HepG2 (cell line): ENCODE results near the gene RBM8A. TPM values are rescaled to one million over a fixed set of nuclear protein-coding genes. Genes with fewer than 3 reads are reported as not detected.

Source experiments
- ARID3A ChIP-seq: IDR thresholded peaks from 2 replicates; pipeline ENCODE4 v1.6.1; 2012; ENCODE audit warnings: low read depth, low read length, improper control_type of control experiment
- ATF3 ChIP-seq: sonication (generic); formaldehyde crosslinking; IDR thresholded peaks from 2 replicates; pipeline ENCODE4 v1.4.0; 2020; ENCODE audit warnings: missing genetic modification reagents
- BORCS8-MEF2B ChIP-seq: sonication (generic); formaldehyde crosslinking; IDR thresholded peaks from 2 replicates; pipeline ENCODE4 v1.8.0; 2022; ENCODE audit warnings: mild to moderate bottlenecking, missing genetic modification reagents
- CBFB ChIP-seq: sonication (generic); formaldehyde crosslinking; IDR thresholded peaks from 2 replicates; pipeline ENCODE4 v1.4.0; 2020; ENCODE audit warnings: missing genetic modification reagents
- CHCHD3 ChIP-seq: sonication (generic); formaldehyde crosslinking; IDR thresholded peaks from 2 replicates; pipeline ENCODE4 v1.8.0; 2022; ENCODE audit warnings: mild to moderate bottlenecking, missing genetic modification reagents, moderate library complexity
- CHD4 ChIP-seq: fragments of 200-600 bp; sonication (generic); IDR thresholded peaks from 2 replicates; pipeline ENCODE4 v1.7.0; 2017; ENCODE audit warnings: mild to moderate bottlenecking, low read length, borderline replicate concordance
- DR1 ChIP-seq: sonication (generic); formaldehyde crosslinking; IDR thresholded peaks from 2 replicates; pipeline ENCODE4 v1.8.0; 2021; ENCODE audit warnings: mild to moderate bottlenecking, missing genetic modification reagents, inconsistent platforms
- E2F1 ChIP-seq: sonication (generic); formaldehyde crosslinking; IDR thresholded peaks from 2 replicates; pipeline ENCODE4 v1.5.0; 2020; ENCODE audit warnings: missing genetic modification reagents
- ELF4 ChIP-seq: sonication (generic); formaldehyde crosslinking; IDR thresholded peaks from 2 replicates; pipeline ENCODE4 v1.5.0; 2020; ENCODE audit warnings: missing genetic modification reagents, mild to moderate bottlenecking, moderate library complexity, borderline replicate concordance
- HMGXB3 ChIP-seq: sonication (generic); formaldehyde crosslinking; IDR thresholded peaks from 2 replicates; pipeline ENCODE4 v1.4.0; 2020; ENCODE audit warnings: missing genetic modification reagents, borderline replicate concordance
- KMT2B ChIP-seq: IDR thresholded peaks from 2 replicates; pipeline ENCODE4 v1.6.1; 2016; ENCODE audit warnings: missing genetic modification reagents, missing compliant biosample characterization
- LCORL ChIP-seq, 2 experiments: fragments of 450-650 bp in 1 of 2; sonication (generic) in 1 of 2; formaldehyde crosslinking in 1 of 2; IDR thresholded peaks; 2 replicates each; pipeline versions ENCODE4 v1.5.0 to v1.6.1; 2017 to 2020; ENCODE audit warnings: antibody characterized with exemption in 1 of 2, missing genetic modification reagents in 1 of 2
- MIER3 ChIP-seq: IDR thresholded peaks from 2 replicates; pipeline ENCODE4 v1.6.1; 2016; ENCODE audit warnings: missing compliant biosample characterization, borderline replicate concordance
- PHF5A ChIP-seq: IDR thresholded peaks from one replicate; pipeline ENCODE4 v1.6.1; 2018; ENCODE audit warnings: low read depth, missing genetic modification reagents; ENCODE audit not compliant: unreplicated experiment
- ZNF276 ChIP-seq: sonication (generic); formaldehyde crosslinking; IDR thresholded peaks from 2 replicates; pipeline ENCODE4 v1.4.0; 2020; ENCODE audit warnings: mild to moderate bottlenecking, low read depth, missing genetic modification reagents
- ZNF296 ChIP-seq: sonication (generic); formaldehyde crosslinking; conservative IDR thresholded peaks from 2 replicates; pipeline ENCODE4 v1.5.0; 2020; ENCODE audit warnings: mild to moderate bottlenecking, missing genetic modification reagents
- ZNF3 ChIP-seq: IDR thresholded peaks from 2 replicates; pipeline ENCODE4 v1.7.0; 2017; ENCODE audit warnings: inconsistent platforms
- ZNF616 ChIP-seq: sonication (generic); formaldehyde crosslinking; IDR thresholded peaks from 2 replicates; pipeline ENCODE4 v1.5.0; 2020; ENCODE audit warnings: low read depth, mild to moderate bottlenecking, missing genetic modification reagents
- ZNF670 ChIP-seq: sonication (generic); formaldehyde crosslinking; IDR thresholded peaks from 2 replicates; pipeline ENCODE4 v1.8.0; 2022; ENCODE audit warnings: mild to moderate bottlenecking, missing genetic modification reagents, borderline replicate concordance
- polyA plus RNA-seq, 8 experiments: library from polyadenylated mRNA; depleted of rRNA in 3 of 8; stranded (reverse) in 7 of 8; unstranded in 1 of 8; fragments of >200 nt; fragmentation: Illumina TruSeq in 4 of 8; extraction: Trizol in 4 of 8; gene quantifications; 2 replicates each; pipeline versions ENCODE4 v1.2.1 to v1.2.3, GENCODE V29; 2011 to 2016; ENCODE audit warnings: low read depth in 4 of 8, missing spikeins in 1 of 8, mixed read lengths in 1 of 8; ENCODE audit not compliant: insufficient read depth in 1 of 8
- total RNA-seq, 5 experiments: library from RNA; depleted of rRNA; stranded (reverse); fragments of >200 nt; fragmentation: Illumina TruSeq; extraction: Trizol; gene quantifications; 2 replicates each; pipeline ENCODE4 v1.2.3, GENCODE V29; 2016; ENCODE audit warnings: low read depth in 1 of 5

The RBM8A gene
- total and polyA plus RNA-seq, 2 of the 13 experiments (the other 11 are each of a cell fraction or from before 2014, with no cell fraction given) = 106 to 162 TPM

- TF ChIP-seq MIER3 (CRISPR knock-in tag) (peak; percentile 36; the same call in 1 of the 2 replicates), E2F1 (CRISPR knock-in tag) (no peak), ATF3 (no peak), ZNF3 (CRISPR knock-in tag) (no peak), PHF5A (peak; percentile 70), ZNF276 (no peak), ARID3A (no peak; the same call in 1 of the 2 replicates), LCORL (IDR thresholded peaks at IDR 0.05) (no peak), LCORL (CRISPR knock-in tag; IDR thresholded peaks at IDR 0.05) (0 out of 2 replicates have a peak, but pooled peaks have one; percentile 19), ELF4 (CRISPR knock-in tag) (peak; percentile 86), BORCS8-MEF2B (peak; percentile 76), DR1 (CRISPR knock-in tag) (peak; percentile 66; the same call in 1 of the 2 replicates), CBFB (CRISPR knock-in tag) (peak; percentile 44; the same call in 1 of the 2 replicates), ZNF670 (no peak), KMT2B (CRISPR knock-in tag) (peak; percentile 86), ZNF296 (CRISPR knock-in tag) (no peak), CHCHD3 (no peak), HMGXB3 (0 out of 2 replicates have a peak, but pooled peaks have one; percentile 73), CHD4 (no peak), ZNF616 (0 out of 2 replicates have a peak, but pooled peaks have one; percentile 27)
Observed at GRCh38 chr1:145927063-145927886, at the start of gene RBM8A (continued).
